GM19351 (cell line): ENCODE measurements around the gene ACTR2.

Source experiments
- ATAC-seq: cut with Tn5 transposase; IDR thresholded peaks from one replicate; pipeline ENCODE4 v1.9.1; 2021; ENCODE audit warnings: mild to moderate bottlenecking, moderate library complexity; ENCODE audit not compliant: unreplicated experiment

Gene ACTR2

GRCh38 chr2:65277791-65278483 lies 50.3 kb downstream of the ACTR2 start:
- ATAC-seq, result no peak

DNA sequence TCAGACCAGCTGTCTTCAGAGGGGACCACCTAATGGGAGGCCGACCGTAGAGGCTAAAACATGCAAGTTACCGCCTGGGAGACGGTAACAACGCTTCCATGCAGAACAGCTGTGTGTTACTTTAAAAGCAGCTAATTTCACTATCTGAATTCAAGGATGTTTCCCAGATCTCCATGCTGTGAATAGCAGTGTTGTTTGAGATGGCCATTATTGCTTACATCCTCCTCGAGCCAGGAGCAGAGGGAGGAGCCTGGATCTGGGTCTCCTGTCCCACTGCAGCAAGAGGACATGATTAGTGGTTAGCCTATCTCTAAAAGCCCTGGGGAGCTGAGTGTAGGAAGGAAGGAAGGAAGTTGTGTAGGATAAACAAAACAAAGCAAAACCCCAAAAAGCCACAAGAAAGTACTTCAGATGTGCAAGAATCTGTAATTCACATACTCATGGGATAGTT lies 50.9 kb downstream of the ACTR2 start:
- ATAC-seq, result no peak

GRCh38 chr2:65279756-65280155 lies 52.1 kb downstream of the ACTR2 start:
- ATAC-seq, result no peak

GRCh38 chr2:65281627-65282351 lies 54.2 kb downstream of the ACTR2 start:
- ATAC-seq, result no peak

DNA sequence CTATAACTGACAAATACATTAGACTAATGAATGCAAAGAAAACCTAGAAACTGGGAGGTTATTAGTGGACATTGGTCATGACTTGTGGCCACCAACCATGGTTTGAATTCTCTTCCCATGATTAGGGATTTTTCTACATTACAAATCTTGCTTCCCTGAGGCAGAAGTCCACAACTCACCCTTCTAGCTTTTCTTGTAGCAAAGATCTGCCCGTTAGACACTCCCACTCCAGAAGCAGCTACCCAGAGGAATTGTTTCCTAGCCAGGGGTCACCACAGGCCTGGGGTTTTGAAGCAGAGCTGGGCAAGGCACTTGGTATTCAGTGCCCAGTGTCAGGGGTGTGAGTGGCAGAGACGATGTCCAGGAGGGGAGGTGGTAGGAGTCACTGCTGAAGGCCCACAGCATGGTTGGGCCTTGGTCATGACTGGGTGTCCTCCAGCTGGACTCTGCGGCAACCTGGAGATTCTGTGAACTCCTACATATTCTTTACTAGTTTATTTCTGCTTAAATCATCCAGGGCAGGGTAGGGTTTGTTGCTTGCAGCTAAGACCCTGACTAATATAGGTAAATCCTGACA lies 54.9 kb downstream of the ACTR2 start:
- ATAC-seq, result no peak

DNA sequence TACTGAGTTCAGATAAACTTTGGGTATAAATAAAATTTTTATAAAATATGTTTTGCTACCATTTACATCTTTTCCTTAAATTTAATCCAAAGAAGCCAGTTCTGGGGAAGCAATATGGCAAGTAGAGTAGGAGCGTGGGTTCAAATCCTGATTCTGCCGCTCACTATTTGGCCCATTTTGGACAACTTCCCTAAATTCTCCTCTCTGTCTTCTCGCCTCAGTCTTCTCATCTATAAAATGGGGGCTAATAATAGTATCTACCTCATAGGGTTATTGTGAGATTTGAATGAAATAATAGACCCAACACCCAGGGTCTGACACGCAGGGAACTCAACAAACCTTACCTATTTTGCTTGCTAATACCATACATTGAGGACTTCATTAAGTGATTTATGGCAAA lies 59.7 kb downstream of the ACTR2 start:
- no peak for ATAC-seq

DNA sequence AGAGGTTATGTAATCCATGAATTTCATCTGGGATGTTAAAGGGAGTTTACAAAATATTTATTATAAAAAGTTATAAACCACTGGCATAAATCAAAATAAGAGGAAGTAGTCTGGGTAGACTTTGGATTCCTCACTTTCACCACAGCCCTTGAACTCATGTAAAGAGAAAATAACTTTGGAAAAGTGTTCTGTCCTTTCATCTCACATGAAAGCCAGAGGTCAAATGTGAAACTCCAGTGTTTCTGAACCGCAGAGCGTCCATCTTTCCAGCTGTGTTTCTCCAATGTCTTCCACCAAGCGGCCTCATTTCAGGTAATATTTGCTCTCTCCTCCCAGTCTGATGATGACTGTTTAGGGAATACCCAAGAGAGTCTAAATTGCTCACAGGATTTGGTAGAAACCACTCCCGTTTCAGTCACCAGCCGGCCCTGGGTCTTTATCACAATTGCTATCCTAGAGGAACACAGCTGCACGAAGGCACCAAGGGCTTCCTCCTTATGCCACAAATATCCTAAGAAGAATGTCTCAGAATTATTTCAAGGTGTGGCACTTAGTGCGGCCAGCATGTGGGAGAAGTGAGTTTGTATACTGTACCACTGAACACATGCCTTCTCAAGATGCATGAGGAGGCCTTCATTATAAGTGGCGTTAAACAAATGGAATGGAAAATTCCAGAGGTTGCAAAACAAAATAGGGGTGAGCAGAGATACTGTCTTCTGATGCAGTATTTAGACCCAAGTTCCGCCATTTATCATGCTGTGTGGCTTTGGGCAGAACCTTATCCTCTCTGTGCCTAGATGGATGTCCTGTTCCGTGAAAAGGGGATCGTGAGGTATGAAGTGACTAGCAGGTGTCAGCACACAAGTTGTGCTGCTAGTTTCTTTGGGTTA lies 63.8 kb downstream of the ACTR2 start:
- ATAC-seq, result no peak

GRCh38 chr2:65292106-65292400 lies 64.4 kb downstream of the ACTR2 start:
- ATAC-seq, result no peak

- ATAC-seq, result no peak
Measured at GRCh38 chr2:65292461-65293011, 64.9 kb downstream of the ACTR2 start.

DNA sequence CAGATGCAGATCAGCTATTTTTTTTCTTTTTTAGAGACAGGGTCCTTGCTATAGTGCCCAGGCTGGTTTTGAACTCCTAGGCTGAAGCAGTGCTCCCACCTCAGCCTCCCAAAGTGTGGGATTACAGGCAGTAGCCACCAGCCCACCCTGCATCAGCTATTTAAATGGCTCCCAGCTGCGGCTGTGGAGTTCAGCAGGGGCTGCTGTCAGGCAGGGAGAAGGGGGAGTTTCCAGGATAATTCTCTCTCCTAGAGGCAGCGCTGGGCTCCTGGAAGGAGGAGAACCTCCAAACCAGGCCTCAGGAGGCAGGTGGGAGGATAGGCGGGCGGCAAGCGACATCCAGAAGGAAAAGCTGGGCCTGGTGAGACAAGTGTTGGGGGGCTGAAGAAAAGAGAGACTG lies 65.7 kb downstream of the ACTR2 start:
- no peak for ATAC-seq

DNA sequence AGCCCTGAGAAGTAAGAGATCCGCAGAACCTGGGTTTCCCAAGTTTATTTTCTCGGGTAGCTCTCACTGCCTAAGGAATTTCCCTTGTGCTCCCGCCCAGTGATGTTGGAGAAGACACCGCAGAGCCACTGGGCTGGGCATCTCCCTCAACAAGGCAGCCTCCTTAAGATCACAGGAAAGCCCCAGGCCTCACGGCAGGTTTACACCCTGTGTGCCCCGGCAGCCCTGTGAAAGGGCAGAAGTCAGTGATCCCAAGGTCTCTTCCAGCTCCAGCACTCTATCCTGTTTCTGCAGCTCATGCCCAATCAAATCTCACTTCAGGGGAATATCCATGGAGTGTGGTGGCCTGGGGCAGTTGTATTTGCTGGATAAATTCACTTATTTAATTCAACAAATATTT lies 66.5 kb downstream of the ACTR2 start:
- no peak for ATAC-seq

DNA sequence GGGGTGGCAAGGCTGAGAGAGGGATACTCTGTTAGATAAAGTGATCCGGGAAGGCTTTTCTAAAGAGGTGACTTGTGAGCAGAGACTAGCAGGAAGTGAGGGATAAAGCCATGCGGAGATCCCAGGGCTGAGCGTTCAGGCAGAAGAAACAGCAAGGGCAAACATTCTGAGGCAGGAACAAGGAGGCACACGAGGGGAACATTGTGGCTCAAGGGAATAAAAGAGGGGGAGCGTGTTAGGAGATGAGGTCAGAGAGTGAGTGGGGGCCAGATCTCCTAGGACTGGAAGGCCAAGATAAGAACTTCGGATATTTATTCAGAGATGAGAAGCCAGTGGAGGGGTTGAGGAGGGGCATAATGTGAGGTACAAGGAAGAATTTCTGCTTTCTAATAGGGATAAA lies 67.1 kb downstream of the ACTR2 start:
- ATAC-seq, result no peak

- ATAC-seq, result no peak
Measured at GRCh38 chr2:65296971-65297370, 69.3 kb downstream of the ACTR2 start.

- no peak for ATAC-seq
Measured at GRCh38 chr2:65297544-65297943, 69.9 kb downstream of the ACTR2 start.

DNA sequence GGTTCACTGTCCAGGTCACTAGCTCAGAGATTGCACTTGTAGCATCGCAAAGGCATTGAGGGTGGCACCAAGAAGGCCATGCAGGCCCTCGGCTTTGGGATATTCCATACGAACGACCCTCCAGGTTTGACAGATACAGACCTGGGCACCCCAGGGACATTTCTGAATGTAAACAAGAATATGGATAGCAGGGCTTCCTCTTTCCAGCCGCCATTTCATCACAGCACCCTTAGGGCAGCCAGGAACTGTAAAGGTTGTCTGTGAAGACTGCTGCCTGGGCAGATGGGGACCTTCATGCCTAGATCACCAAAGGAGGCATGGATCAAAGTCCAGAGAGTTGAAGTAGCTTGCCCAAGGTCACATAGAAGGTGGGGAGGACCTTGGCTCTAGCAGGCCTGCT lies 70.5 kb downstream of the ACTR2 start:
- no peak for ATAC-seq

- no peak for ATAC-seq
Measured at GRCh38 chr2:65299246-65299645, 71.6 kb downstream of the ACTR2 start.

DNA sequence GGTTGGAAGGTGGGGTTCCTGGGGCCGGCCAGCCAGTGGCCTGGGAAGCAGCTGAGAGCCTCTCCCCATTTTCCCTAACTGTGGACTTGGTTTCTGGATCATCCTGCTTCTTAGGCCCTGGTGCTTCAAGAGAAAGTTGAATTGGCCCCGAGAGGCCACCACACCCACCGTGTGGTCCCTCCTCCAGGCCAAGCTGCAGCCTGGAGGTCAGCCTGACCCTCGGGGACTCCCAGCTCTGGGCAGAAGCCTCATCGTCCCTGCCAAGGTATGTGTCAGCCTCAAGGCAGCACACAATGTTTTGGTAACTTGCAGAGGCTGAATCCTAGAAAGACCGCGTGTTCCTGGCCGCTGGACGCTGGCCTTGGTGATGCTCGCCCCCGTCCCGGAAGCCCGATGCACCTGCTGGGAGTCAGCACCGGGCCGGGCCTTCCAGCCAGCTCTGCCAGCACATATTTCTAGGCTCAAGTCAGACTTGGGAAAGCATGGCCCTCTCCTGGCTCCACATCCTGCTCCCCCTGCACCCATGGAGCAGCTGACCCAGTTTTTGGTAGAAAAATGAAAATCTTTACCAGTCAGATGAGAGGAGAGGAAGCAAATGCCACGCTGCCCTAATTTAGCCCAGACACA lies 72.6 kb downstream of the ACTR2 start:
- ATAC-seq, result no peak

DNA sequence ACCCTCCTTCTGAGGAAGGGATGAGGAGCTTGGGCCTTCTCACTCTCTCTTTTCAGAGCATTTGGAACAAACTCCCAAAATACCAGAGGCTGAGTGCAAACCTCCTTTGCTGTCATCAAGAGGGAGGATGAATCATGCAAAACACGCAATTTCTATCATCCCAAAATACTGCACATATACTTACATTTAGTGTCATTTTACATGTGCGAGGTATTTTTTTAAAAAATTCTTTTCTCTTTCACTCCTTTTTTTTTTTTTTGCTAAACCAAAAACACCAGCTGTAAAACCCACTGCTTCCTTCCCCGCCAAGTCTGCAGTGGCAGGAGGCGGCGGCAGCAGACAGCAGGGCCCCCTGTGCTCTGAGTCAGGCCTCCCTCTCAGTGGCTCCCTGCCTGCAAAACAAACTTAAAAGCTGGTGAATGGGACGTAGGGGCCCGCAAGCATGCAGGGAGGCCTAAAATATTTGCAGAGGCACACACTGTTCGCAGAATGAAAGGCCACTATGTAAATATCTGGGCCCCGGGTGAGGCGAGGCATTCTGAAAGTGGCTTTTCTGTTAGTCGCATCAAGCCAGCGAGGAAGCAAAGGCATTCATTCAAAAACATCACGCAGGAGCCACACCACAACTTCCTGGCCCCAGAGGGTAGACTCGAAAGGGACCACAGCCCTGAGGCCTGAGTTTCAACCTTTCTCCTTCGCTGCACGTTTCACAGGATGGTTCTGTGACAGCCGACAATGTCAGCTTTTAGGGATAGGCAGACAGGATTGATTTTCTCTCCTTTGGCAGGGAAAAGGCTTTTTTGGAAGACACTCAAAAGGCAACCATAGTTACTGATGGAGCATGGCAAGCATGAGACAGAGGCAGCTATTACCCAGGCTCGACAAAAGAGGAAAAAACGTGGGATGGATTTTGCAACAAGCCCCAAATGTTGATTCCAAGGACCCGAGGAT lies 73.4 kb downstream of the ACTR2 start:
- peak; percentile 91 for ATAC-seq

- no peak for ATAC-seq
Measured at GRCh38 chr2:65305934-65306333, 78.3 kb downstream of the ACTR2 start.

DNA sequence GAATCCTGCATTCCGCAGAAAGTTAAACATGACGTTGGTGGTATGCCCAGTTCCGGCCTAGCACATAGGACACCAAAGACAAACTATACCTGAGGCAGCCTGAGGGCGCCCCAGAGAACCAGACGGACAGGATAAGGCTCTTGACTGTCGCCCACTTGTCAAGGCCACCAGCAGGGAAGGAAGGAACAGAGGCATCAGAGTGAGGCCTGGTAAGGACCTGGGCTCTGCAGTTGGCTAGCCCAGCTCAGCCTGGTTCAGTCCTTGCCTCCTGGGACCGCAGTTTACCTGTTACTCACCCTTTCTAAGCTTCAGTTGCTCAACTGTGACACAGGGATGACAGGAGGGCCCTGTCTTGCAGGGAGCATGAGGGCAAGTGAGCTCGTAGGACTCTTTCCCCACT lies 82.1 kb downstream of the ACTR2 start:
- no peak for ATAC-seq
